ENCODE measurements around the gene BLTP3A.

- TF ChIP-seq EZH2 (IDR thresholded peaks at IDR 0.05; ENCODE audit: borderline replicate concordance, insufficient read depth, low read depth, low read length, poor library complexity, severe bottlenecking) (no peak), CTCF (IDR thresholded peaks at IDR 0.05) (no peak)
Measured at GRCh38 chr6:34773916-34774315, 18.0 kb upstream of the BLTP3A start.
